Ascending aorta (tissue), 2 donors: Measurements from ENCODE around the gene LRGUK. TPM values are rescaled to one million over a fixed set of nuclear protein-coding genes. Genes with fewer than 3 reads are reported as not detected.

Source experiments
- DNase-seq, 2 donors: peaks; one replicate each; pipeline ENCODE4 v3.0.0-alpha.2; 2019; ENCODE audit warnings: low spot score in 2 of 2
- H3K27ac ChIP-seq, 2 donors: fragments of 200-600 bp; sonication (generic); one replicate each; pipeline ENCODE4 v1.5.1; 2016 to 2017; ENCODE audit warnings: mild to moderate bottlenecking in 1 of 2
- H3K27me3 ChIP-seq: fragments of 200-600 bp; sonication (generic); one replicate; pipeline ENCODE4 v1.5.1; 2017
- H3K36me3 ChIP-seq, 2 donors: fragments of 200-600 bp; sonication (generic); one replicate each; pipeline ENCODE4 v1.5.1; 2016
- H3K4me1 ChIP-seq, 2 donors: fragments of 200-600 bp; sonication (generic); one replicate each; pipeline ENCODE4 v1.5.1; 2016 to 2017; ENCODE audit warnings: mild to moderate bottlenecking in 1 of 2
- H3K4me3 ChIP-seq, 2 donors: fragments of 200-600 bp; sonication (generic); one replicate each; pipeline ENCODE4 v1.5.1; 2016 to 2017; ENCODE audit warnings: mild to moderate bottlenecking in 1 of 2
- H3K9me3 ChIP-seq, 2 donors: fragments of 200-600 bp; sonication (generic); one replicate each; pipeline ENCODE4 v1.5.1; 2016
- intact Hi-C: fragments of 100-400 bp; cut with DNase I; formaldehyde crosslinking; loops from one replicate; pipeline ENCODE4 v1.15.1; 2023
- total RNA-seq: library from RNA; depleted of rRNA; stranded (reverse); fragments of >200 nt; gene quantifications from one replicate; pipeline ENCODE4 v1.1.0, GENCODE V29; 2016
- TF ChIP-seq, protein P1 (sequence below), 3 experiments: fragments of 200-600 bp in 2 of 3; fragments of 450-650 bp in 1 of 3; sonication (generic) in 2 of 3; IDR thresholded peaks; one replicate each; pipeline ENCODE4 v1.5.1; 2016 to 2019; ENCODE audit warnings: antibody characterized with exemption in 3 of 3, mild to moderate bottlenecking in 1 of 3, moderate library complexity in 1 of 3

Gene LRGUK
- total RNA-seq, 1 donor from 2014 or later: not detected

DNA sequence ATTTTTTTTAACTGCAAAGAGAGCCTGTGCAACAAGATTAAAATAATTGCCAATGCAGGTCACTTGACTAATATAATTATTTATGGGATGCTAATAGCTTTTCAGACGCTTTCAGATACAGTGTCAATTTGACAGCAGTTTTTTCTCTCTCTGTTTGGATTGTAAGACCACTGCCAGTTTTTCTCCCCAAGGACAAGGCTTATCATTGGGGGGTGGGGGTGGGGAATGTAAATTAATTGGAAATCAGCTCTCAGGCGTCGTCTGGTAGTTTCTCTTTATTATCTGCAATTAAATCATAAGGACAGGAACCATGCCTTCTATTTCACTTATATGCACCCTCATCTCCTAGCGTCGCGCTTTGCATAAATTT lies 559 bp upstream of the LRGUK start:
- Histone ChIP-seq H3K4me1 (peaks cover 0 to 2% of the 10 kb centered on the region in 2 donors), H3K27ac (no peak overlapping the region), H3K9me3 (no peaks in the 10 kb centered on the region), H3K36me3 (no peaks in the 10 kb centered on the region), H3K4me3 (peak overlapping the region; percentile 59 to 72), H3K27me3 (no peaks in the 10 kb centered on the region)
- intact Hi-C loops: loop anchor here (5.0 kb wide), 2 partner anchors 874 to 1044 kb away; partner anchors contain the start of genes CHCHD3 and EXOC4
- DNase-seq: no peak
- TF ChIP-seq, protein P1, sequence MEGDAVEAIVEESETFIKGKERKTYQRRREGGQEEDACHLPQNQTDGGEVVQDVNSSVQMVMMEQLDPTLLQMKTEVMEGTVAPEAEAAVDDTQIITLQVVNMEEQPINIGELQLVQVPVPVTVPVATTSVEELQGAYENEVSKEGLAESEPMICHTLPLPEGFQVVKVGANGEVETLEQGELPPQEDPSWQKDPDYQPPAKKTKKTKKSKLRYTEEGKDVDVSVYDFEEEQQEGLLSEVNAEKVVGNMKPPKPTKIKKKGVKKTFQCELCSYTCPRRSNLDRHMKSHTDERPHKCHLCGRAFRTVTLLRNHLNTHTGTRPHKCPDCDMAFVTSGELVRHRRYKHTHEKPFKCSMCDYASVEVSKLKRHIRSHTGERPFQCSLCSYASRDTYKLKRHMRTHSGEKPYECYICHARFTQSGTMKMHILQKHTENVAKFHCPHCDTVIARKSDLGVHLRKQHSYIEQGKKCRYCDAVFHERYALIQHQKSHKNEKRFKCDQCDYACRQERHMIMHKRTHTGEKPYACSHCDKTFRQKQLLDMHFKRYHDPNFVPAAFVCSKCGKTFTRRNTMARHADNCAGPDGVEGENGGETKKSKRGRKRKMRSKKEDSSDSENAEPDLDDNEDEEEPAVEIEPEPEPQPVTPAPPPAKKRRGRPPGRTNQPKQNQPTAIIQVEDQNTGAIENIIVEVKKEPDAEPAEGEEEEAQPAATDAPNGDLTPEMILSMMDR (IDR thresholded peaks at IDR 0.05): no peak

DNA sequence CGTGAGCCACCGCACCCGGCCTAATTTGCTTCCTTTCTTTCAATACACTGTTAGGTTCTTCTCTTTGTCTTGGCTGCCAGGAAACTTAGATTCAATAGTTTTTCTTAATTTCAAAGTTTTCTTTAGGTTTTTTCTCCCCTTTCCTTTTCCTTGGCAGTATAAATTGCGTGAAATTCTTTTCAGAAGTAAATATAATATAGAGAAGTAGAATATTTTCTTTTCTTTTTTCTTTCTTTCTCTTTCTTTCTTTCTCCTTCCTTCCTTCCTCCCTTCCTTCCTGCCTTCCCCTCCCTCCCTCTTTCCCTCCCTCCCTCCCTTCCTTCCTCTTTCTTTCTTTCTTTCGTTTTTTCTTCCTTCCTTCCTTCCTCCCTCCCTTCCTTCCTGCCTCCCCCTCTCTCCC lies 1.7 kb downstream of the LRGUK start:
- intact Hi-C loops: loop anchor here (5.0 kb wide), 2 partner anchors 877 to 1047 kb away; partner anchors contain the start of genes CHCHD3 and EXOC4
- H3K27me3 ChIP-seq: no peaks in the 10 kb centered on the region
- H3K4me1 ChIP-seq: peaks cover 0 to 2% of the 10 kb centered on the region in 2 donors

DNA sequence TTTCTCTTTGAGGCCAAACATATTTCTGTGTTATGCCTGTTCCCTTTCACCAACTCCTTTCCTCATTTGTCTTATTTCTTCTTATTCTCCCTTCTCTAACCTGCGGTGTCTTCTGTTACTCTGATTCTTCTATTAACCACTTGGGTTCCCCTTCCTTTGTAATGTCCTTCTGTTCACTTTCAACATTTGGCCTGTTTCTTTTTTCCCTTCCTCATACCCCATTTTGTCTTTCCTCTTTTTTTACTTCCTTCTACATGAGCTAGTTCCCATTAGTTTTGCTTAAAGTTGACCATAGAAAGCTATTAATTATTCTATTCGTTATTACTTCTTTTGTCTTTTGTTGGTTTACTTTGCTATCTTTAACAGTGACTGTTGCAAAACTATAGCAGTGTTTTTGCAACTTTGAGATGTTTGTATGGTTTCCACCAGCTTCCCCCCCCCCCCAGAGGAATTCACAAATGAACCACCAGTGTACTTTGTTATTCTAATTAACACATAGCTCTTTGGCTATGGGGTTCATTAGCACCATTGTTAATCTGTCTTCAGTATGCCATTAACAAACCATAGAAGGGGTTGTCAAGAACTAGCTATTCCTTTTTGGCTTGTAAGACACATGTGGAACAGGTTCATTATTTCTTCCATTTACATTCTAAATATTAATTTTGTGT lies 2.9 kb downstream of the LRGUK start:
- intact Hi-C loops: loop anchor here (5.0 kb wide), 2 partner anchors 878 to 1048 kb away; partner anchors contain the start of genes CHCHD3 and EXOC4
- no peaks in the 10 kb centered on the region for H3K9me3 ChIP-seq
- H3K27ac ChIP-seq: no peak overlapping the region
- H3K4me3 ChIP-seq: no peak overlapping the region
- H3K4me1 ChIP-seq: peaks cover 0 to 2% of the 10 kb centered on the region in 2 donors
- TF ChIP-seq, protein P1 (IDR thresholded peaks at IDR 0.05): no peak
- DNase-seq: no peak
- H3K36me3 ChIP-seq: no peaks in the 10 kb centered on the region
- H3K27me3 ChIP-seq: no peaks in the 10 kb centered on the region

More for the DNA sequence above, 1.7 kb downstream of the LRGUK start:
- Histone ChIP-seq H3K36me3 (no peaks in the 10 kb centered on the region), H3K4me3 (no peak overlapping the region), H3K9me3 (no peaks in the 10 kb centered on the region), H3K27ac (no peak overlapping the region)
- TF ChIP-seq, protein P1 (IDR thresholded peaks at IDR 0.05): no peak
- no peak for DNase-seq

DNA sequence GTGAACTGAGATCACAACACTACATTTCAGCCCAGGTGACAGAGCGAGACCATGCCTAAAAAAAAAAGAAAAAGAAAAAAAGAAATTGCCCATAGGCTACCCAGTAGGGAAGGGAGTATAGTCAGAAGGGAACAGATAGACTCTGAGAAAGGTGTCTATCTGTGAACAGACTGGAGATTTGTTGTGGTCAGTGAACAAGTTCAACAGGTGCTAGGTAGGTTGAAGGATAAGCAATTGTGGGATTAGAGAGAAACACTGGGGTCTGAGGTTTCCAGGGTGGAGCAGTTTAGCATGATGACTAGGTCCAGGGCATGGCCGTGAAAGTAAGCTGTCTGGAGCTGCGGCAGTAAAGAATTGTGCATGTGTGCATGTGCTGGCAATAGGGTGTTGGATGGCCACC lies 6.9 kb downstream of the LRGUK start:
- intact Hi-C loops: no loop called here
- no peaks in the 10 kb centered on the region for H3K9me3 ChIP-seq
- no peaks in the 10 kb centered on the region for H3K4me1 ChIP-seq
- H3K4me3 ChIP-seq: no peak overlapping the region
- no peak for DNase-seq
- no peak overlapping the region for H3K27ac ChIP-seq
- TF ChIP-seq, protein P1 (IDR thresholded peaks at IDR 0.05): no peak
- no peaks in the 10 kb centered on the region for H3K27me3 ChIP-seq
- H3K36me3 ChIP-seq: no peaks in the 10 kb centered on the region

DNA sequence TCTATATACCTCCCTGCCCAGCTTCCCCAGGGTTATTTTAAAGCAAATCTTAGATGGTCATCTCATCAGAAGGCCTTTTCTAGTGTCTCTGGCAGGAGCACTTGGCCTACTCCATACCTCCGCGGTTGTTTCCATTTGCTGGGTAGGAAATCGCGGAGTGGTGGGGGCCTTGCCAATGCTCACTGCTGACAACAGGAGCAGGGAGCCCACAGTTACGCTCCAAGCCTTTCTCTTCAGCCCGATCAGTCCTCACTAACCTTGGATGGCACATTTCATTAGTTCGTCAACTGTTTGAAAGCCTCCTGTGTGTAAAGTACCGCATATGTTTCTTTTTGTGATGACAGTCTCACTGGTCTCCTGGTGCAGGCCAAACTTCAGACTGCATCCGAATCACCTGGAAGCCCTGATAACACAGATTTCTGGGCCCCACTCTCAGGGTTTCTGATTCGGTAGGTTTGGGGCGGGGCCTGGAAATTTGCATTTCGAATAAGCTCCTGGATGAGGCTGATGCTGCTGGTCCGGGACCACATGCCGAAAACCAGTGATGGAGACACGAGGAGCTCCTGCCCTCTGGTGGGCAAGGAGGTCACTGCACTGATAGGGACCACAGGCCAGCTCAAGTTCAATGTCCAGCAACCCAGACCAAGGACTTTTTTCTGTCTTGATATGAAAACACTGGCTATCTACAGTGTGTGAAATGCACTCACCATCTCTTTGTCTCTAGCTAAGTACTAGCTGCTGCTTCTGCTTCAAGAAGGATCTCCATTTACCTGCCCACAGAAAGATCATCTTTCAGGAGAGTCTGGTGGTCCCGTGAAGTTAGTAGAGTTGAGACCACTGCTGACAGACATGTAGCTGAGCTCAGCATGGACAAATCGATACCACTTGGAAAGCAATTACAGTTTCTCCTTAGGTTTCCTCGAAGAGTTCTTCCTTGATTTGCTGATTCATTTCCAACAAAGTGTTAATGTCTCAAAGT lies 14.0 kb downstream of the LRGUK start:
- H3K4me3 ChIP-seq: no peak overlapping the region
- peak in 1 of 2 donors; percentile 77 for DNase-seq
- H3K27ac ChIP-seq: no peak overlapping the region
- H3K4me1 ChIP-seq: no peaks in the 10 kb centered on the region
- TF ChIP-seq, protein P1 (IDR thresholded peaks at IDR 0.05): peak; percentile 65 to 85 (median 79)
- no peaks in the 10 kb centered on the region for H3K27me3 ChIP-seq
- no peaks in the 10 kb centered on the region for H3K36me3 ChIP-seq
- H3K9me3 ChIP-seq: no peaks in the 10 kb centered on the region
- intact Hi-C loops: no loop called here
